ENCODE data around the gene SLC39A11.

SLC39A11 gene

GRCh38 chr17:72749119-72749572, 343.3 kb downstream of the SLC39A11 start:
- DNase-seq (ENCODE audit: low read depth), result no peak

- no peak for DNase-seq (ENCODE audit: low read depth)
Observed at GRCh38 chr17:72747501-72747900, 345.0 kb downstream of the SLC39A11 start.

GRCh38 chr17:72745241-72745640, 347.2 kb downstream of the SLC39A11 start:
- no peak for DNase-seq (ENCODE audit: low read depth)

GRCh38 chr17:72743037-72743467, 349.4 kb downstream of the SLC39A11 start:
- no peak for DNase-seq (ENCODE audit: low read depth)

- no peak for DNase-seq (ENCODE audit: low read depth)
Observed at GRCh38 chr17:72737151-72737690, 355.3 kb downstream of the SLC39A11 start.

GRCh38 chr17:72735592-72735991, 356.9 kb downstream of the SLC39A11 start:
- no peak for DNase-seq (ENCODE audit: low read depth)

GRCh38 chr17:72735048-72735447, 357.4 kb downstream of the SLC39A11 start:
- no peak for DNase-seq (ENCODE audit: low read depth)

GRCh38 chr17:72734613-72735012, 357.9 kb downstream of the SLC39A11 start:
- no peak for DNase-seq (ENCODE audit: low read depth)

GRCh38 chr17:72733619-72734282, 358.7 kb downstream of the SLC39A11 start:
- DNase-seq (ENCODE audit: low read depth), result no peak

- no peak for DNase-seq (ENCODE audit: low read depth)
Observed at GRCh38 chr17:72732893-72733618, 359.4 kb downstream of the SLC39A11 start.

GRCh38 chr17:72730077-72730476, 362.4 kb downstream of the SLC39A11 start:
- DNase-seq (ENCODE audit: low read depth), result no peak

GRCh38 chr17:72726936-72727335, 365.6 kb downstream of the SLC39A11 start:
- DNase-seq (ENCODE audit: low read depth), result no peak

GRCh38 chr17:72725433-72726068, 366.9 kb downstream of the SLC39A11 start:
- no peak for DNase-seq (ENCODE audit: low read depth)

GRCh38 chr17:72724267-72724666, 368.2 kb downstream of the SLC39A11 start:
- no peak for DNase-seq (ENCODE audit: low read depth)

- no peak for DNase-seq (ENCODE audit: low read depth)
Observed at GRCh38 chr17:72723711-72724110, 368.8 kb downstream of the SLC39A11 start.

- DNase-seq (ENCODE audit: low read depth), result no peak
Observed at GRCh38 chr17:72720494-72720825, 372.0 kb downstream of the SLC39A11 start.

GRCh38 chr17:72719578-72720493, 372.7 kb downstream of the SLC39A11 start:
- peak; percentile 23 for DNase-seq (ENCODE audit: low read depth)

GRCh38 chr17:72719206-72719577, 373.3 kb downstream of the SLC39A11 start:
- DNase-seq (ENCODE audit: low read depth), result no peak

- DNase-seq (ENCODE audit: low read depth), result no peak
Observed at GRCh38 chr17:72717676-72718075, 374.8 kb downstream of the SLC39A11 start.

- no peak for DNase-seq (ENCODE audit: low read depth)
Observed at GRCh38 chr17:72717276-72717675, 375.2 kb downstream of the SLC39A11 start.

- DNase-seq (ENCODE audit: low read depth), result no peak
Observed at GRCh38 chr17:72715906-72716572, 376.4 kb downstream of the SLC39A11 start.
